ENCODE data around the gene SEMA3F.

SEMA3F gene

GRCh38 chr3:50154840-50155490 lies at the start of gene SEMA3F:
Gene SEMA3F (plus strand): TSS chr3:50155324. CDS start chr3:50159623, 4,299 bp downstream.
- peak; percentile 75 for DNase-seq

DNA sequence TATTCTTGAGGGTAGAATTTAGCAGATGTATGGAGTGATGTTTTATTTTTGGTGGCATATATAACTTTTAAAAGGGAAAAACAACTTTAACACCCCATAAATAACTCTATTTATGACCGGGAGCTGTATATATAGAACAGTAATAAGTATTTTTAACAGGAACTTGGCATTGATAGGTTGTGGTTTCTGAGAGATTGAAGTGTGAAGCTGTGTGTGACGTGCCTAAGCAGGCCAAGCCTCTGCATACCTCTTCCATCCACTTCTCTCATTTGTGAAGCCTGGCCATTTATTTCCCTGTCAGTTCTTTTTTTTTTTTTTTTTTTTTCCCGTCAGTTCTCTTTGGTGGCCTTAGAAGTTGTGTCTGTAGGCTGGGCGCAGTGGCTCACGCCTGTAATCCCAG lies 43.4 kb upstream of the SEMA3F start:
- no peak for DNase-seq

- no peak for DNase-seq
Observed at GRCh38 chr3:50112462-50112861, 42.7 kb upstream of the SEMA3F start.

GRCh38 chr3:50117120-50117519 lies 38.0 kb upstream of the SEMA3F start:
- no peak for DNase-seq

- no peak for DNase-seq
Observed at GRCh38 chr3:50118237-50118636, 36.9 kb upstream of the SEMA3F start.

GRCh38 chr3:50119786-50120185 lies 35.3 kb upstream of the SEMA3F start:
- no peak for DNase-seq

- no peak for DNase-seq
Observed at GRCh38 chr3:50120364-50121071, 34.6 kb upstream of the SEMA3F start.

GRCh38 chr3:50121072-50122032 lies 33.8 kb upstream of the SEMA3F start:
- DNase-seq: peak; percentile 87

- DNase-seq: no peak
Observed at GRCh38 chr3:50122071-50122470, 33.1 kb upstream of the SEMA3F start.

- DNase-seq: no peak
Observed at GRCh38 chr3:50122661-50123391, 32.3 kb upstream of the SEMA3F start.

DNA sequence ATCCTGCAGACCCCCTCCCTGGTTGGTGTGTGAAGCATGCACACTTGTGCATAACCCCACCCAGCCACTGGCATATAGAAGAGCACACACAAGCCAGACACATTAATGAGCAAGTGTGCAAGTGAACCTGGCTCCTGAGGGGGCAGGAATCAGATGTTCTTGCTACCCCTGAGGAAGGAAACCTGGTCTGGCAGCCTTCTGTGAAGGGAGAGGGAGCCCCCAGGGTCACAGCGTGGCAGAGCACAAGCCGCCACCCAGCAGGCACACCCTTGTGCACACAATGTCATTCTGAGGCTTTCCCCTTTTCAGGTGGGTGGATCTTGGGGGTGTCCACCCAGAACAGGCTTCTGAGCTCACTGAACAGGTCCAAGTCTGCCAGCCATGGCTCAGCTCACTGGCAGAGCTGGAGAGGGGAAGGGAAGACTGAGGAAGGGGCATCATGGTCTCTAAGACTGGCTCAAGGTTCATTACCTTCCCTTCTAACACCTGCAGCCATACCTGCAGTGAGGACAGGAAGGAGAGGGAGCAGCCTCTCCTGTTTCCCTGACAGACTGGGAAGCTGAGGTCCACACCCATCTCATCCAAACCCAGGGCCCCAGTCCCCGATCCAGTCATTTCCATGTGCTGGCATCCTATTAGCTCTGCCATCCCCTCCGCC lies 31.6 kb upstream of the SEMA3F start:
- no peak for DNase-seq

DNA sequence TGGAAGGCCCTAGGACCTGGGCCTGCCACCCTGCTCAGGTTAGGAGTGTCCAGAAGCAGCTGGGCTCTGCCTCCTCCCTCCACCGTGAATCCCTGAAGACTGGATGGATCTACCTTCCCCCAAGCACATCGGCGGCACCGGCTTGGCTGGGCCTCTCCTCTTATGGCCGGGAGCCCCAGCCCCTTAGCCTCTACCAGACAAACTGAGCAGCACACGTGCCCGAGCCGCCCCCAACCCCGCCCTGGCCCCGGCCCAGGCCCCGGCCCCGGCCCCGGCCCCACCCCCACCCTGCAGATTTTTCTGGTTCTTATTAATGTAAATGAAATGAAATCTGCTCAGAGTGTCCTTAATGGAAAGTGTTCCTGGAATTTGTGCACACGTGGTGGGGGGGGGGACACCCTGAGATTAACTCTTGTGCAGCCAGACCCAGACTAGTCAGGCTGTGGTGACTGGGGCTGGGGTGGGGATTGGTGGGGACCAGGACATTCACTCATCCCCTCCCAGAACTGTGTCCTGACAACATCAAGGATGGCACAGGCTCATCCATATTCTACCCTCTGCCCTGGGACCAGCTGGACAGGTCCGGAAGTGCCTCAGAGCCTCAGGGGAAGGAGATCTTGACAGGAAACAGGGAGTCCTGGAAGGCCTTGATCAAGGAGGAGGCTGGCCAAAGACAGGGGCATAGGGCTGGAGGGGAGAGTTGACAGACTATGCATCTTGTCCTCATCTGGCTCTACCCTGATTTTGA lies 30.9 kb upstream of the SEMA3F start:
- DNase-seq: no peak

DNA sequence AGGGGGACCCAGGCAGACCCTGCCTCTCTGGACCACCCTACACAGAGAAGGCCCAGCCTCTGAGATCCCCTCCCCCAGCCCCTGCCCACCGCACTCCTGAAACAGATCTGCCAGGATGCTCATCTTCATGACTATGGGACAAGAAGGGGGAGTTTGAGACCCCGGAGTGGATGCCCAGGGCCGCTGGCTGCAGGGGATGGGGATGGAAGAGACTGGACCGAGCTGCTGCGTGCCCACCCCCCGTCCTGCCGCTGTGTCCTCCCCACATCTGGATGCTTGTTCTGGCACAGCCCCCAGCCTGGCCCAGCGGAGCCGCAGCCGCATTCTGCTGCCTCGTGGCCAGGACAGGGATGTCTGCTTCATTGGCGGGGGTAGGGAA lies 30.3 kb upstream of the SEMA3F start:
- DNase-seq: peak; percentile 78

GRCh38 chr3:50125541-50126286 lies 29.4 kb upstream of the SEMA3F start:
- DNase-seq: no peak

DNA sequence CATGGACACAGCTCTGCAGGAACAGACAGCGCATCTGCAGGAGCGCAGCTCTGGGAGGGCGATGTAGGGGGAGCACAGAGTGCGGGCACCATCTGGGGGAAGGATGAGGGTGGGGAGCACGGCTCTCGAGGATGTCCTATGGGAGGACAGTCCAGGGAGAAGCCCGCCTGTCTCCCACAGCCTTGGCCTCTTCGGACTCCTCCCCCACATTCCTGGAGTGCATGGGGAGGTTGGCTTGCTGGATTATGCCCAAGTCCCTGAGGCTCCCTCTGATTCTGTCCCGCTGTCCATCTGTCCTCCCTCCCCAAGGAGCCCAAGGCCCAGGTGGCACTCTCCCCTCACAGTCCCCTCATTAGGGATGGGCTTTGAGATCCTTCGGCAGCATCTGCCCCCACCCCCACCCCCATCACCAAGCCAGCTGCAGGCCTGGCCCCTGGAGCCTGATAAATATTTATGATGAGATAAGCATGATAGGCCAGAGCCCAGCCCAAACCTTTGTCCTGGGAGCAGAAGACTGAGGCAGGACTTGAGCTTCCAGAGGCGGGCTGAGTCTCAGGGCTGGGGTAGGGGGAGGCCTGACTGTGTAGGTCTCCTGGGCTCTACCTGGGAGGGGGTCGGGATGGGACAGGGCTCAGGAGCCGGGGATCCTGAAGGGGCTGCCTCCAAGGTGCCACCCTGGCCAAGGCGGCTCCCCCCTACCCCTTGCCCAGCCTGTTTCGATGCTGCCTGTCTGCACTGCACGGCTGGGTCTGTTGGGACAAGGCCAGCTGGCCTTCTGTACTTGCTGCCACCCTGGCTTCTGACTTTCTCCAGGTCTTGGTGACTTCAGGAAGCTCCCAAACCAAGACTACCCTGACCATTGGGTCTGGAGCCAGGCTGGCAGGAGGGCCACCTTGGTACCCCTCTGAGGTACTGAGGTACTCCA lies 28.6 kb upstream of the SEMA3F start:
- no peak for DNase-seq

DNA sequence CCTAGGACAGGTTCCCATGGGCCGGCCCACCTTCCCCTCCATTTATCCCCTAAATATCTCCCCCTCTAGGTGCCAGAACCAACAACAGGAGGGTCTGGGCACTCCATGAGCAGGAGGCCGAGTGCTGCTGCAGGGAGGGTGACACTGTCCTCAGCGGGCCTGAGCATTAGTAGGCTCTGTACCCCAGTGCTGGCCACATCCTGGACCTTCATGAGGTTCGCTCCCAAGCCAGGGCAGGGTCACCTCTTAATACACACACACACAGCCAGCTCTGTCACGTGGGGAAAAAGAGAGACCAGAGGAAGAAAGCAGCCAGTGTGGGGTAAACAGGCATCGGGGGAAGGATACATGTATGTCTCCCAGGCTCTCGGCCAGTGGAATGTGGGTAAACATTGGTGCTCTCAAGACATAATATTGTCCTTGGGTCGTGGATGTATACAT lies 27.9 kb upstream of the SEMA3F start:
- no peak for DNase-seq

DNA sequence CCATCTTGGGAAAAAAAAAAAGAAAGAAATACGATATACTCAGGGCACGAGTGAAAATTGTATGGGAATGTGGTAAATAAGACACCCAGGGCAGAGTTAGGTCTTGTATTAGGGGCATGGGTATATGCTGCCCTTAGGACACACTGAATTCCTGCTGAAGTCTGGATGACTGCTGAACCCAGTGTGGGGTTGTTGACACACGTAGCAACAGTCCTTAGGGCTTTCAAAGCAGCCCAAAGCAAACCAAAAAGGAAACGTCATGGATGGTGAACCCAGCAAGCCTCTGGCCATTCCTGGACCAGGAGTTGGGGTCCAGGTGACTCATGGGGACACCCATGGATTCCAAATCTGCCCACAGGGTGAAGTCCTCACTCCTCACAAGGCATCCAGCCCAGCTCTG lies 27.1 kb upstream of the SEMA3F start:
- DNase-seq: no peak

DNA sequence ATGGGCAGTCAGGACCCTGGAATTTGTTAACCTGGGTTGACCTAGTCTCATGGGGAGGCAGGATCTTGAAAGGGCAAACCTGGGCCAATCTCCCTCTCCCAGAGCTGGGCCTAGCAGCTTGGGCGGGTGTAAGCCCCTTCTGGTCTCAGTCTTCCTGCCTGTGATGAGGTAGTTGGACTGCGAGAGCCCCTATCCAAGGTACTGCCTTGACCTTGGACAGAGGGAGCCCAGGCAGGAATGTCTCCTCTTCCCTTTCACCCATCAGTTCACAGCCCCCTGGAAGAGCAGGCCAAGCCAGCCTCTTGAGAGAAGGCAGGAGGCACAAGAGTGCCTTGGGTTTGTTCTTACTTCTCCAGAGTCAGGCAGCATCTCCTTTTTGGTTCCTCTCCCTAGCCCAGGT lies 24.7 kb upstream of the SEMA3F start:
- no peak for DNase-seq
